Measurements from ENCODE around the gene PTK7. TPM values are rescaled to one million over a fixed set of nuclear protein-coding genes. Genes with fewer than 3 reads are reported as not detected.

Gene PTK7
- total RNA-seq, 1 experiment from 2014 or later = 66.0 TPM

DNA sequence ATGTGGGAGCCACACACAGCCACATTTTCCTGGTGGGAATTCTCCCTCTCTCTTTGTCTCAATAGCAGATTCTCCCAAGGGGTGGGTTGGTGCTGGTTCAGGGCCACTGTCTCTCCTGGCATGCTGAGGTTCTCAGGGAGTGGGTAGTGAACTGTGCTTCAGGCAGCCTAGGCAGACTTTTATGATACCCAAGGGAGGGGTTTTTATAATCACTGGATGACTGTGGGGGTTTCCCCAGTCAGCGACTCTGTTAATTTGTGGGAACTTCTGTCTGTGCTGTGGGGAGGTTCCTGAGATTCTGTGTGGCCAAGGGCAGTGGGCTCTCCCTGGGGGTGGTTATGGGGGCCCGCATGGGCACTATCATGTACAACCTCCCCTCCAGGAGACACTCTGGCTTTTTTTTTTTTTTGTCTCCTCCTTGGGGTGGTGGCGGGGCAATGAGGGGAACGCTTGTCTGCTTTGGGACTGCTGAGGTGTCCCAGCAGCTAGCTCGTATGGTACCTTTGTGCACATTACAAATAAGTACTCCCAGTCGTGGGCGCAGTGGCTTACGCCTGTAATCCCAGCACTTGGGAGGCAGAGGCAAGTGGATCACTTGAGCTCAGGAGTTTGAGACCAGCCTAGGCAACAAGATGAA is 10.0 kb downstream of the PTK7 start:
- no peaks in the 10 kb centered on the region for H3K27me3 Mint-ChIP-seq (ENCODE audit: unreplicated experiment)
- no peak for TF ChIP-seq CTCF (IDR thresholded peaks at IDR 0.05; ENCODE audit: unreplicated experiment)
- no peak for DNase-seq
- H3K36me3 Mint-ChIP-seq (ENCODE audit: insufficient read depth, unreplicated experiment) = peaks cover 1% of the 10 kb centered on the region
- intact Hi-C loops (cut with micrococcal nuclease; ENCODE audit: unreplicated experiment) = no loop called here
- CTCF ChIA-PET = interaction anchor here (0.7 to 1.5 kb wide), 2 partner anchors 28 to 1176 kb away, joined by 3 to 4 read pairs; no protein-coding TSS in a partner anchor
- no peak overlapping the region for H3K4me3 Mint-ChIP-seq (ENCODE audit: low read depth, unreplicated experiment)
- H3K4me1 Mint-ChIP-seq (ENCODE audit: low read depth, unreplicated experiment) = peaks cover 9% of the 10 kb centered on the region
- no TSS peak for BruUV-seq (replicated peaks)
- peak overlapping the region; percentile 29 for H3K27ac Mint-ChIP-seq (ENCODE audit: unreplicated experiment)
- H3K9me3 Mint-ChIP-seq (ENCODE audit: low read depth, unreplicated experiment) = no peaks in the 10 kb centered on the region

DNA sequence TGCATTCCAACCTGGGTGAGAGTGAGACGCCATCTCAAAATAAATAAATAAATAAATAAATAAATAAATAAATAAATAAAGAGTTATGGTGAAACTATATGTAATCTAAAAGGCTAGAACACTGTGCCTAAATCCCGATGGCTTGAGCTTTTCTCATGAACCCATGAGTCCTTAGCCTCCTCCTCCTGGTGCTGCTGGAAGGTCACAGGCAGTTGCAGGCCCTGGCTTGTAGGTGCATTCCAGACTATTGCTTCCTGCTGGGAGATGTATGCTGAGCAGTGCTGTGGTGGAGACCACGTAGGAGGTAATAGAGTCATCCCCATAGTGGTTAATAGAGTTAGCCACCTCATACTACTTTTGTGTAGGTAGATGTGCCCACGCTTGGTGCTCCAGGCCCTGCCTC is 12.5 kb downstream of the PTK7 start:
- no peak overlapping the region for H3K4me3 Mint-ChIP-seq (ENCODE audit: low read depth, unreplicated experiment)
- H3K9me3 Mint-ChIP-seq (ENCODE audit: low read depth, unreplicated experiment) = no peaks in the 10 kb centered on the region
- CTCF ChIA-PET = no interaction called here
- H3K36me3 Mint-ChIP-seq (ENCODE audit: insufficient read depth, unreplicated experiment) = no peaks in the 10 kb centered on the region
- no TSS peak for BruUV-seq (replicated peaks)
- intact Hi-C loops (cut with micrococcal nuclease; ENCODE audit: unreplicated experiment) = no loop called here
- TF ChIP-seq CTCF (IDR thresholded peaks at IDR 0.05; ENCODE audit: unreplicated experiment) = no peak
- no peak for DNase-seq
- H3K4me1 Mint-ChIP-seq (ENCODE audit: low read depth, unreplicated experiment) = peaks cover 17% of the 10 kb centered on the region
- H3K27ac Mint-ChIP-seq (ENCODE audit: unreplicated experiment) = no peak overlapping the region
- no peaks in the 10 kb centered on the region for H3K27me3 Mint-ChIP-seq (ENCODE audit: unreplicated experiment)

GRCh38 chr6:43089467-43089866 is 13.4 kb downstream of the PTK7 start:
- H3K27me3 Mint-ChIP-seq (ENCODE audit: unreplicated experiment) = no peaks in the 10 kb centered on the region
- H3K36me3 Mint-ChIP-seq (ENCODE audit: insufficient read depth, unreplicated experiment) = no peaks in the 10 kb centered on the region
- CTCF ChIA-PET = interaction anchor here (0.5 to 0.7 kb wide), 2 partner anchors 11 to 149 kb away, joined by 3 read pairs; no protein-coding TSS in a partner anchor
- intact Hi-C loops (cut with micrococcal nuclease; ENCODE audit: unreplicated experiment) = no loop called here
- no peak overlapping the region for H3K4me3 Mint-ChIP-seq (ENCODE audit: low read depth, unreplicated experiment)
- TF ChIP-seq CTCF (IDR thresholded peaks at IDR 0.05; ENCODE audit: unreplicated experiment) = no peak
- no peaks in the 10 kb centered on the region for H3K9me3 Mint-ChIP-seq (ENCODE audit: low read depth, unreplicated experiment)
- BruUV-seq (replicated peaks) = no TSS peak
- no peak for DNase-seq
- peaks cover 25% of the 10 kb centered on the region for H3K4me1 Mint-ChIP-seq (ENCODE audit: low read depth, unreplicated experiment)
- H3K27ac Mint-ChIP-seq (ENCODE audit: unreplicated experiment) = no peak overlapping the region

DNA sequence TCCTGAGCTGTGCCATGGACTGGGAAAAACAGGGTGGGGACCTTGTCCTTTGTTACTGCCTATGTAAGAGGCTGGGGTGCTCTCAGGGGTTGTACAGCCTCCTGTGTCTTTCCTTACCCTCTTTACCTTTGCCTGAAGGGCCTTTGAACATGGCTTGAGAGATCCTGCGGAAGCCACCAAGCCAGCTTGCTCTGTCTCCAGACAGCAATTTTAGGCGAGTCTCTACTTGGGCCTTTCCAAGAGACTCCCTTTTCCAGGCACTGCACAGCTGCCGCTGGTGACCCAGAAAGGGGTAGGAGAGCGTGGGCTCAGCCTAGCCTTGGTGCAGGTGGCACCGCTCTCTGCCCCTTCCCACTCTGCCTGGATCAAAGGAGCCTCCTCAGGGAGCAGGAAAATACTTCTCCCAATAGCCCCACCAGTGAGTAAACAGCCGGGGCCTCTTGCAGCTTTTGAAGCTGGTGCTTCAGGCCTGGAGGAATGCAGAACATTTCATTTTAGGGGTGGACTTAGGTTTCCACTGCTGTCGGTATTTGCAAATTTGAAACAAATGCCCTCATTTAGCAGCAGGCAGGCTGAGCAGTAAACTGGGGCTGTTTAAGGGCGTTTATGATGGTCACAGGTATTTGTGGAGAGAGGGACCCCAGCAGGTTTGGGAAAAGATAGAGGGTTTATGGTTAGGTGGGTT is 13.9 kb downstream of the PTK7 start:
- intact Hi-C loops (cut with micrococcal nuclease; ENCODE audit: unreplicated experiment) = no loop called here
- H3K4me1 Mint-ChIP-seq (ENCODE audit: low read depth, unreplicated experiment) = peaks cover 25% of the 10 kb centered on the region
- H3K4me3 Mint-ChIP-seq (ENCODE audit: low read depth, unreplicated experiment) = no peak overlapping the region
- no peaks in the 10 kb centered on the region for H3K27me3 Mint-ChIP-seq (ENCODE audit: unreplicated experiment)
- BruUV-seq (replicated peaks) = no TSS peak
- no peaks in the 10 kb centered on the region for H3K36me3 Mint-ChIP-seq (ENCODE audit: insufficient read depth, unreplicated experiment)
- no peaks in the 10 kb centered on the region for H3K9me3 Mint-ChIP-seq (ENCODE audit: low read depth, unreplicated experiment)
- CTCF ChIA-PET = interaction anchor here (0.7 kb wide), 1 partner anchor 11 kb away, joined by 3 read pairs; no protein-coding TSS in a partner anchor
- DNase-seq = no peak
- TF ChIP-seq CTCF (IDR thresholded peaks at IDR 0.05; ENCODE audit: unreplicated experiment) = no peak
- no peak overlapping the region for H3K27ac Mint-ChIP-seq (ENCODE audit: unreplicated experiment)

Data from Calu3 (cell line).